Stomach (tissue), 9 donors: ENCODE data around the gene BTBD9. TPM values are rescaled to one million over a fixed set of nuclear protein-coding genes. Genes with fewer than 3 reads are reported as not detected.

Source experiments
- DNase-seq, 2 donors: peaks; one replicate each; pipeline versions ENCODE4 v3.0.0 to v3.0.0-alpha.2; 2013 to 2019
- H3K27ac ChIP-seq, 5 donors: fragments of 200-600 bp in 4 of 5; sonication (generic) in 4 of 5; one replicate each; pipeline ENCODE4 v1.5.1; 2013 to 2019; ENCODE audit warnings: mild to moderate bottlenecking in 1 of 5, moderate library complexity in 1 of 5
- H3K27me3 ChIP-seq, 3 donors: fragments of 200-600 bp; sonication (generic); one replicate each; pipeline ENCODE4 v1.5.1; 2017 to 2019; ENCODE audit warnings: mixed run types in 1 of 3
- H3K36me3 ChIP-seq, 4 donors: fragments of 200-600 bp; sonication (generic); 1 replicate in 3 of 4; 2 replicates in 1 of 4; pipeline ENCODE4 v1.5.1; 2016 to 2019
- H3K4me1 ChIP-seq, 4 donors: fragments of 200-600 bp; sonication (generic); one replicate each; pipeline ENCODE4 v1.5.1; 2016 to 2019
- H3K4me3 ChIP-seq, 4 donors: fragments of 200-600 bp; sonication (generic) in 3 of 4; one replicate each; pipeline ENCODE4 v1.5.1; 2016 to 2019; ENCODE audit warnings: mild to moderate bottlenecking in 1 of 4
- H3K9me3 ChIP-seq, 4 donors: fragments of 200-600 bp; sonication (generic); one replicate each; pipeline ENCODE4 v1.5.1; 2016 to 2019
- EP300 ChIP-seq: sonication (generic); formaldehyde crosslinking; IDR thresholded peaks from one replicate; pipeline ENCODE4 v1.6.1; 2017; ENCODE audit warnings: antibody characterized with exemption
- POLR2A ChIP-seq, 4 donors: fragments of 450-650 bp; IDR thresholded peaks; one replicate each; pipeline ENCODE4 v1.6.1; 2016; ENCODE audit warnings: antibody characterized with exemption in 4 of 4, control low read depth in 2 of 4, mild to moderate bottlenecking in 1 of 4, moderate library complexity in 1 of 4
- POLR2AphosphoS5 ChIP-seq, 3 donors: sonication (generic); formaldehyde crosslinking; IDR thresholded peaks; one replicate each; pipeline ENCODE4 v1.6.1; 2016; ENCODE audit warnings: antibody characterized with exemption in 3 of 3
- WGBS, 5 donors: extraction: QIAGEN DNeasy Blood & Tissue Kit in 3 of 5; methylation state at CpG; one replicate each; pipeline versions ENCODE4 v1.1.5 to v1.1.7; 2013 to 2018; 5-methylcytosine and 5-hydroxymethylcytosine counted together
- intact Hi-C: fragments of 100-400 bp; cut with DNase I; formaldehyde crosslinking; loops from one replicate; pipeline ENCODE4 v1.15.1; 2023; ENCODE audit warnings: low total_unique reads
- polyA plus RNA-seq, 3 donors: library from polyadenylated mRNA; stranded (reverse); fragments of 200-250 nt; gene quantifications; one replicate each; pipeline ENCODE4 v1.2.3, GENCODE V29; 2013
- total RNA-seq, 5 donors: library from RNA; depleted of rRNA; stranded (reverse); fragments of >200 nt; gene quantifications; one replicate each; pipeline versions ENCODE4 v1.1.0 to v1.2.3, GENCODE V29; 2014 to 2016
- TF ChIP-seq, protein P1 (sequence below), 7 experiments: fragments of 450-650 bp in 4 of 7; fragments of 200-600 bp in 3 of 7; sonication (generic) in 3 of 7; IDR thresholded peaks; one replicate each; pipeline ENCODE4 v1.5.1; 2016 to 2019; ENCODE audit warnings: antibody characterized with exemption in 7 of 7, control low read depth in 2 of 7, mild to moderate bottlenecking in 1 of 7
- donor health status: healthy with polysubstance abuse.
- donor health status: Bipolar disorder and iron deficiency.
- donor health status: healthy.

Gene BTBD9
- total and polyA plus RNA-seq, 8 donors: 1.4 to 90.2 (median 6.8) TPM

DNA sequence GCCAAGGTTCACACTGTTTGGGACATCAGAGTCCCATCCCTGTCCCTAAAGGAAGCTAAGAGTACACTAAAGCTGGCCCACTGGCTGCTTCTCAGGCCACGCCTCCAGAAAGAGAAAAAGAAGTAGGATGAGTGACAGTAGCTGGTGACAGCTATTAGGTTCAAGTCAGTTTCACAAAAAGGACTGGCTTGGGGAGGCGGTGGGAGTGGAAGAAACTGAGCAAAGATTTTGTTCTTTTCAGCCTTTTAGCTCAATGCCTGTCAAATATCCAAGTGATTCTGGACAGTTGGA lies 445.5 kb downstream of the BTBD9 start:
- DNase-seq: no peak
- intact Hi-C loops: no loop called here
- H3K27me3 ChIP-seq: no peaks in the 10 kb centered on the region
- no peaks in the 10 kb centered on the region for H3K4me1 ChIP-seq
- WGBS, 5 donors: 96 to 100% (median 98%) methylated on average over 2 of the region's 2 CpGs
- H3K9me3 ChIP-seq: no peaks in the 10 kb centered on the region
- H3K27ac ChIP-seq: no peak overlapping the region
- no peak for TF ChIP-seq POLR2A (IDR thresholded peaks at IDR 0.05)
- no peak for TF ChIP-seq POLR2AphosphoS5 (IDR thresholded peaks at IDR 0.05)
- TF ChIP-seq, protein P1, sequence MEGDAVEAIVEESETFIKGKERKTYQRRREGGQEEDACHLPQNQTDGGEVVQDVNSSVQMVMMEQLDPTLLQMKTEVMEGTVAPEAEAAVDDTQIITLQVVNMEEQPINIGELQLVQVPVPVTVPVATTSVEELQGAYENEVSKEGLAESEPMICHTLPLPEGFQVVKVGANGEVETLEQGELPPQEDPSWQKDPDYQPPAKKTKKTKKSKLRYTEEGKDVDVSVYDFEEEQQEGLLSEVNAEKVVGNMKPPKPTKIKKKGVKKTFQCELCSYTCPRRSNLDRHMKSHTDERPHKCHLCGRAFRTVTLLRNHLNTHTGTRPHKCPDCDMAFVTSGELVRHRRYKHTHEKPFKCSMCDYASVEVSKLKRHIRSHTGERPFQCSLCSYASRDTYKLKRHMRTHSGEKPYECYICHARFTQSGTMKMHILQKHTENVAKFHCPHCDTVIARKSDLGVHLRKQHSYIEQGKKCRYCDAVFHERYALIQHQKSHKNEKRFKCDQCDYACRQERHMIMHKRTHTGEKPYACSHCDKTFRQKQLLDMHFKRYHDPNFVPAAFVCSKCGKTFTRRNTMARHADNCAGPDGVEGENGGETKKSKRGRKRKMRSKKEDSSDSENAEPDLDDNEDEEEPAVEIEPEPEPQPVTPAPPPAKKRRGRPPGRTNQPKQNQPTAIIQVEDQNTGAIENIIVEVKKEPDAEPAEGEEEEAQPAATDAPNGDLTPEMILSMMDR (IDR thresholded peaks at IDR 0.05): no peak
- TF ChIP-seq EP300: no peak
- H3K36me3 ChIP-seq: no peaks in the 10 kb centered on the region
- H3K4me3 ChIP-seq: no peak overlapping the region

DNA sequence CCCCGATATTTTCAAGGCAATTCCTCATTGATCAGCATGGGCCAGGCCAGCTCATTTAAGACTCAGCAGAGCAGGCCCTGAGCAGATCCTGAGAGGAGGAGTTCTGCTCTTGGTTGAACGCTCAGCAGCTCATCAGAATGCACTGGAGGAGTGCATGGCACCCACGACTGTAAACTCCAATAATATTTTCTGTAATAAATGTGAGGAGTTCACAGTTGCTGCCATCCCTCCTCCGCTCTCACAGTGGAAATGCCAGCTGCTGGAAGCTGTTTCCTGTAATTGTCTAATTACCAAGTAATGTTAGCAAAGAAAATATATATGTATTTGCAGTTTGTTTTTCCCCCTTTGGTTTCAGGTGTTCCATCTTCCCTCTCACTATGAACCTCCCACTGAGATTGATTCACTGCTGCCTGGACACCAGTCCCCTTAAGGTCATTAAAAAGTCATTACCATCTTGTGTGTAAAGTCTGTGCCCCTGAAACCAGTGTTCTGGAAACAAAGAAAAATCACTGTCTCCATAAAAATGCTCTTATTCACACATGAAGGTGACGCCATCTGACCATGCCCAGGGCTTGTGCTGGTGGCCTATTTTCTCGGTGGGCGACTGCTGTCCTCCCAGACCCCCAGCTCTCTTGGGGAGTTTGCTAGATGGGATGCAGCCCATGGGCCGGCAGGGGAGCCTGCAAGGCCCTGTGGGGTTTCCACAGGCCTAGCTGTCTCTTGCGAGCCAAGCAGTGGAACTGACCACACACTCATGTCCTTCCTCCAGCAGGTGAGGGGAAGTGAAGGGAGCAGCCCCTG lies 446.0 kb downstream of the BTBD9 start:
- no peak for DNase-seq
- 87 to 93% (median 89%) methylated on average over 9 of the region's 9 CpGs for WGBS, 5 donors
- H3K4me3 ChIP-seq: no peak overlapping the region
- no peaks in the 10 kb centered on the region for H3K27me3 ChIP-seq
- no peaks in the 10 kb centered on the region for H3K4me1 ChIP-seq
- H3K36me3 ChIP-seq: no peaks in the 10 kb centered on the region
- no peaks in the 10 kb centered on the region for H3K9me3 ChIP-seq
- intact Hi-C loops: no loop called here
- H3K27ac ChIP-seq: no peak overlapping the region
- TF ChIP-seq EP300 (no peak), POLR2A (IDR thresholded peaks at IDR 0.05) (no peak), POLR2AphosphoS5 (IDR thresholded peaks at IDR 0.05) (no peak)
- TF ChIP-seq, protein P1 (IDR thresholded peaks at IDR 0.05): no peak

DNA sequence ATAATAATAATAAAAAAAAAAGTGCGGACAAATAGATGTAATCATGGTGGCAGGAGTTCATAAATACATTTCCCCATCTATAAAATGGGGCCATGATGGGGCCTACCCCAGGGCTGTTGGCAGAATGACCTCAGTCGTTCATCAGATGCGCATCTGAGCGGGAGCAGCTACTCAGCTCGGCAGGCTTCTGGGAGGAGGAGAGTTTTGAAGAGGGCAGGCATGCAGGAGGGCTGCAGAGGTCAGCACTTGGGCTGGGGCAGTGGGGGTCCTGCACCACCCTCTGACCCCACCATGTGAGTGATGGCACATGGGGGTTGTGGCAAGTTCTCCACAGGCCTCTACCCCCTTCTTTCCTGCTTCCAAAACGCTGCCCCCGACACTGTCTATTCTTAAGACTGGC lies 446.7 kb downstream of the BTBD9 start:
- no peak overlapping the region for H3K4me3 ChIP-seq
- no peak for DNase-seq
- WGBS, 5 donors: 91 to 95% (median 95%) methylated on average over 7 of the region's 7 CpGs

DNA sequence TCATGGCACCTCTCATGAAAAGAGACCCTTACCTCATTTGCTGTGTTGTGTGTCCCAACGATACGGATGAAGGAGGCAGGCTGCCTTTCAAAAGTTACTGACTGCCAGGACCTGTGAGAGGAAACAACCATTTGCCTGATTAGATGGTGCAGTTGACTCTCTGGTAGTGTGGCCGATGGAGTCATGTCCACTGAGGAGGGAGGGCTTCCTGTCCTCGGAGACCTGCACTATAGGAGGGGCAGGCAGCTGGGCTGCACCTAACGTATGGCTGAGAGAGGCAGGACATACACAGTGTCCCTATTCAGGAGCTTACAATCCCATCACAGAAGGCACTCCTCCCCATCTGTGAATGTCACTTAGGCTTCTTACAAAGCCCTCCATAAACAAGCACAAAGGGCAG lies 447.2 kb downstream of the BTBD9 start:
- no peak for DNase-seq
- H3K36me3 ChIP-seq: no peaks in the 10 kb centered on the region
- 74 to 88% (median 75%) methylated on average over 5 of the region's 5 CpGs for WGBS, 5 donors
- intact Hi-C loops: no loop called here
- no peaks in the 10 kb centered on the region for H3K9me3 ChIP-seq
- TF ChIP-seq POLR2AphosphoS5 (IDR thresholded peaks at IDR 0.05) (no peak), EP300 (no peak), POLR2A (IDR thresholded peaks at IDR 0.05) (no peak)
- TF ChIP-seq, protein P1 (IDR thresholded peaks at IDR 0.05): no peak
- H3K27ac ChIP-seq: no peak overlapping the region
- H3K27me3 ChIP-seq: no peaks in the 10 kb centered on the region
- no peak overlapping the region for H3K4me3 ChIP-seq
- no peaks in the 10 kb centered on the region for H3K4me1 ChIP-seq

More for the DNA sequence above, 446.7 kb downstream of the BTBD9 start:
- Histone ChIP-seq H3K36me3 (no peaks in the 10 kb centered on the region), H3K27ac (no peak overlapping the region), H3K9me3 (no peaks in the 10 kb centered on the region), H3K27me3 (no peaks in the 10 kb centered on the region), H3K4me1 (no peaks in the 10 kb centered on the region)
- no peak for TF ChIP-seq EP300
- TF ChIP-seq, protein P1 (IDR thresholded peaks at IDR 0.05): no peak
- intact Hi-C loops: no loop called here
